ENCODE results near the gene CRYBG1. TPM values are rescaled to one million over a fixed set of nuclear protein-coding genes. Genes with fewer than 3 reads are reported as not detected.

The CRYBG1 gene
- total and polyA plus RNA-seq, 2 donors (not counting 1 experiment from before 2014, with no cell fraction given), result 9.6 to 47.0 TPM

DNA sequence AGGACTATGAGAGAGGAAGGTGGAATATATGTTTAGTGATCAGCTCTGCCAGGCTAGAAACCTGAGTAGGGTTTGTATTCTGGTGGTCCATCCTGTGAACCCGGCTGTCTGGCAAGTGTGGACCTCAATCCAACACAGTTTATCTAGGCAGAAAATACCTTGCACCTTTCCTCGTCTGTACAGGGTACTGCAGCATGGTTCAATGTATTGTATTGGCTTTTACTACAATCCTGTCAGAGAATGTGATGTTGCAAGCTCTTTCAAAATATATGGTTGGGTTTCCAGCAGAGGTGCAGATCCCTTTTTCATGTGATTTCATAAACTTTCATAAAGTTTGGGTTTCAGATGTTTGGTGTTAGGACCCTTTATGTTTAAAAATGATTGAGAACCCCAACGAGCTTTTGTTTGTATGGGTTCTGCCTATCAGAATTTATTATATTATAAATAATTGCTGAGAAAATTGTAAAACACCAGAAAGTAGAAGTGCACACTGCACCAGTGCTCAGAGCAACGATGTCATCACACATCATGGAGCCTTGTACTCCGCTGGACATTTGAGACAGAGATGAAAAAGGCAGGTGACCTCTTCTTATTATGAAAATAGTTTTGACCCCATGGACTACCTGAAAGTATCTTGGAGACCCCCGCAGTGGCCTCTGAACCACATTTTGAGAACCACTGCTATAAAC lies 162.2 kb downstream of the CRYBG1 start:
- Mint-ChIP-seq H3K4me1 (peaks cover 81% of the 10 kb centered on the region), H3K27ac (peak overlapping the region; percentile 93), H3K4me3 (peak overlapping the region; percentile 88), H3K27me3 (no peaks in the 10 kb centered on the region), H3K9me3 (ENCODE audit: insufficient read depth) (no peaks in the 10 kb centered on the region)
- WGBS (ENCODE audit: insufficient coverage), result 20% methylated on average over 1 of the region's 6 CpGs
- no peak overlapping the region for H2AFZ ChIP-seq (ENCODE audit: insufficient read depth, low read depth, low read length, poor library complexity, severe bottlenecking)
- CTCF ChIA-PET, result interaction anchor here (0.9 to 4.6 kb wide), 8 partner anchors 12 to 77 kb away, joined by 3 to 78 read pairs (median 15); no protein-coding TSS in a partner anchor
- DNase-seq (peak; percentile 16), ATAC-seq (ENCODE audit: low read depth) (no peak)
- peak overlapping the region; percentile 30 to 83 (median 61) for H3K4me3 ChIP-seq (ENCODE audit: control extremely low read depth in 1 of 5, extremely low read depth in 1 of 5, insufficient read depth in 1 of 5, low read depth in 2 of 5, low read length in 4 of 5)
- POLR2A ChIA-PET, result interaction anchor here (2.6 to 2.8 kb wide), 2 partner anchors 11 to 13 kb away, joined by 11 to 29 read pairs; no protein-coding TSS in a partner anchor
- H3K4me1 ChIP-seq (ENCODE audit: control insufficient read depth in 2 of 2, insufficient read depth in 2 of 2, low read length in 2 of 2), result peaks cover 71 to 88% of the 10 kb centered on the region in 2 donors
- intact Hi-C loops (cut with micrococcal nuclease), result loop anchor here (5.0 to 10.0 kb wide), 4 partner anchors 180 to 1372 kb away; partner anchors contain the start of gene PRDM1
- H3K9ac ChIP-seq (ENCODE audit: low read length), result peak overlapping the region; percentile 70
- H3K9me3 ChIP-seq (ENCODE audit: control extremely low read depth in 1 of 3, control insufficient read depth in 2 of 3, insufficient read depth in 1 of 3, low read length in 2 of 3), result no peaks in the 10 kb centered on the region
- H3K79me2 ChIP-seq (ENCODE audit: control insufficient read depth, insufficient read depth, low read length), result peaks cover 69% of the 10 kb centered on the region
- H4K20me1 ChIP-seq (ENCODE audit: control insufficient read depth, insufficient read depth, low read length, poor library complexity, severe bottlenecking), result peaks cover 12% of the 10 kb centered on the region
- H3K4me2 ChIP-seq (replicated peaks; ENCODE audit: low read depth, low read length, poor library complexity, severe bottlenecking), result peak overlapping the region; percentile 76
- H3K27ac ChIP-seq (ENCODE audit: low read length in 2 of 2), result peak overlapping the region; percentile 81
- no peak for TF ChIP-seq EZH2 (IDR thresholded peaks at IDR 0.05; ENCODE audit: borderline replicate concordance, insufficient read depth, low read depth, low read length, poor library complexity, severe bottlenecking)
- no peak for TF ChIP-seq CTCF (IDR thresholded peaks at IDR 0.05)
- H3K27me3 ChIP-seq (replicated peaks in 1 of 4; ENCODE audit: control extremely low read depth in 1 of 4, control insufficient read depth in 3 of 4, insufficient read depth in 4 of 4, low read length in 3 of 4), result no peaks in the 10 kb centered on the region
- peaks cover 5 to 23% of the 10 kb centered on the region in 2 experiments for H3K36me3 ChIP-seq (replicated peaks in 1 of 2; ENCODE audit: control extremely low read depth in 1 of 2, control insufficient read depth in 1 of 2, extremely low read depth in 1 of 2, insufficient read depth in 2 of 2, low read length in 1 of 2)

Data from B cell (primary cell).